ENCODE results near the gene KHNYN.
"Not testable (repeated sequence)": the region's sequence is repeated elsewhere in the genome, so short reads cannot be mapped to it uniquely, and the experiment has no call there.

KHNYN gene
- 187 to 466 reads per million in 2 experiments for total RNA-seq

- DNase-seq (ENCODE audit: low read depth), result peak; percentile 77
These were observed at the start of gene KHNYN, which contains the start of gene CBLN3 for GRCh38 chr14:24429395-24430142. KHNYN (plus strand) TSS chr14:24429954; CDS start chr14:24430731, 777 bp downstream. CBLN3 (minus strand) TSS chr14:24429668; CDS start chr14:24429054, 614 bp downstream.

GRCh38 chr14:24381363-24382063 is 48.2 kb upstream of the KHNYN start:
- DNase-seq (ENCODE audit: low read depth), result no peak

GRCh38 chr14:24382064-24382371 is 47.7 kb upstream of the KHNYN start:
- DNase-seq (ENCODE audit: low read depth), result no peak

GRCh38 chr14:24384169-24384568 is 45.6 kb upstream of the KHNYN start:
- DNase-seq (ENCODE audit: low read depth), result no peak

DNA sequence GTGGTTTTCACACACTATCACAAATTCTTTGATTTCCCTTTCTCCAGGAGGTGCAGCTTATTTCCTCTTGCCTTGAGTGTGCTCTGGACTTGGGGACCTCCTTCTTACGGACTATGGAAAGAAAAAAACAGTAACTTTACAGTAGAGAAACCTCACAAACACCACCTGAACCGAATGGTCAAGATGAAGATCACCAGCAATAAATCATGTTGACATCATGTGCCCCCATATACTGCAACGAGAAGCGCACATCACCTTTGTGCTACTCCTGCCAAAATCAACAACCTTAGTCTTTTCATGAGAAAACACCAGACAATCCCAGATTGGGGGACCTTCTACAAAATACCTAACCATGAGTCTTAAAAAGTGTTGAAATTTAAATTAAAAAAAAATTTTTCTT is 44.2 kb upstream of the KHNYN start:
- no peak for DNase-seq (ENCODE audit: low read depth)

DNA sequence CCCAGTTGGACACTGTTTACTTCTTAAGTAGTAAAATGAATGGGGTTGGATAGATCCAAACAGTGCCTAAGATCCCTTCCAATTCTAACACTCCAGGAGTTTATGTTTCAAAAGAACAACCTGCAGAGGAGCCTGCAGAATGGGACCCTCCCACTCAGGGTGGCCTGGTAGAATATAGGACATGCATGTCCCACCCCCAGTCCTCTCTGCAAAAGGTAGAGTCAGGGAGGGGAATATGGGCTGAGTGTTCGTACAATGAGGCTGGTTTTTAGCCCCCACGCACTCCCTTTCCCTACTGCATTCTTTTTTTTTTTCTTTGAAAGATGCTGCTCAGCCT is 42.8 kb upstream of the KHNYN start:
- no peak for DNase-seq (ENCODE audit: low read depth)

GRCh38 chr14:24387579-24387978 is 42.2 kb upstream of the KHNYN start:
- not testable (repeated sequence) for DNase-seq (ENCODE audit: low read depth)

GRCh38 chr14:24388474-24389179 is 41.1 kb upstream of the KHNYN start:
- no peak for DNase-seq (ENCODE audit: low read depth)

- DNase-seq (ENCODE audit: low read depth), result no peak
These were observed 40.4 kb upstream of the KHNYN start for GRCh38 chr14:24389226-24389848.

- no peak for DNase-seq (ENCODE audit: low read depth)
These were observed 38.9 kb upstream of the KHNYN start for GRCh38 chr14:24390701-24391468.

DNA sequence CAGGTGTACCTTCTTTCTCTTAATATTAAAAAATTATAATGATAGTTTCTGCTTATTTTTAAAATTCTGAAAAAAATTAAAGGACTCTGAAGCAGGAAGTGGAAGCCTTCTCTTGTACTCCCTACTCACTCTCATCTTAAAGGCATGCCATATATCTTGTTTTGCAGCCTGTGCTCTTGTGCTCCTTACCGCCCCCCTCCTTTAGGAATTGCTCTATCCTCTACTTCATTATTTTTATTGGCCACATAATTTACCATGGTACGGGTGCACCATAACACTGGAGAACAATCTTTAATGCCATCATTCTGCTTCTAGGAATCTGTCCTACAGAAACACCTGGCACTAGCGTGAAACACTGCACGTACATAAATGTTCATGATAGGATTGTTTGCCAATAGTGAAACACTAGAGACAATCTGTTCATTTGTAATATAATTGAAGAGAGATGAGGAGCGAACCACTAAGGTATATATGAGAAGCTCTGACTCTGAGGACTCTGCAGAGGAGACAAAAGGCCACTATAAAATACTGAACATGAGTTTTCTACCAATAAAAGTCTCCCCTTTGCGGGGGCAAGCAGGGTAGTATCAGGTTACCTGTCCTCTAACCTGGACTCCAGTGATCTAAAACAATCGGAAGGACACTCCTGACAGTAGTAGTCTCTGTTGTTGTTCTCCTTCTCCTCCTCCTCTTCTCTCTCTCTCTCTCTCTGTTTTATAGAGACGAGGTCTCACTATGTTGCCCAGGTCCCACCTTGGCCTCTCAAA is 37.2 kb upstream of the KHNYN start:
- no peak for DNase-seq (ENCODE audit: low read depth)

GRCh38 chr14:24394275-24394674 is 35.5 kb upstream of the KHNYN start:
- DNase-seq (ENCODE audit: low read depth), result no peak

GRCh38 chr14:24395609-24396582 is 33.9 kb upstream of the KHNYN start:
- DNase-seq (ENCODE audit: low read depth), result no peak

DNA sequence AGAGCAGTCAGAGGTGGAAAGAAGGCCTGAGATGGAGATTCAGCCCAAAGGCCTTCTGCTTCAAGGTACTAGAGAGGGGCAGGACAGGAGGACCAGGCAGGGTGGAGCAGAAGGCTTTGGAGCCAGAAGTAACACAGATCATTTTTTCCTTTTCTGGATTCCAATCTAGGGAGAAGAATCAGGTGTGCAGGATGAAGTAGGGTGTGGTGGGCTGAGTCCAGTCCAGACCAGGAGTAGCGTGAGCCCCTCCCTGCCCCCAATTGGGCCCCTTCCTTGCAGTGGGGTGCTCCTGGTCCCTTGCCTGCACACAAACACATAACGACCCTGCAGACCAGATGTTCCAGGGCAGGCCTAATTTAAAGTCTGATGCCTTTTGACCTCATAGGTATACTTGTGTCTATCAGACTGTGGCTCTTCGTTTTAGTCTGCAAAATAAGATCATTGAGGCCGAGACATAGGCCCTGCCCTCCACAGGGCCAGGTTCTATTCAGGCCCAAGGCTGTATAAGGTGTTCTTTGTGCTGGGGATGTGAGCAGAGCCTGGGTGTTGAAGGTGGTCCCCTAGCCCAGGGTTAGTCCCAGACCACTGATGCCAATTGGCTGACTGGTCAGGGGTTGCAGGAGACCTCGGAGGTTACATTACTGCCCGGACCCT is 32.0 kb upstream of the KHNYN start:
- no peak for DNase-seq (ENCODE audit: low read depth)

DNA sequence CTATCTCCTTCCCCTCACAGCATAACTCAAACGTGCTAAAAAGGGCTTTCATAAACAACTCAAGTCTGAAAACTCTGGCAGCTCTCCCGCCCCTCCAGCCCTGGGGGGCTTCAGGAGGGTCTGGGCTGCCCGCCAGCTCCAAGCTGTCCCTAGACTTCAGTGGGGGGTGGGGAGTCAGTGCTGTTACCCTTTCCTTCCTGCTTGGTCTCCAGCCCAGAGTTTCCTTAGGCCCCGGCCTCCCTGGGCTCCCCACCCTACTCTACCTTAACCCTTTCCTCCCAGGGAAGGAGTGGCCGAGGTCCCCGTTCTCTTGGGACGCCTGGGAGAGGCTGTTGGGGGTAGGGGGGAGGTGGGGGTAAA is 31.5 kb upstream of the KHNYN start:
- no peak for DNase-seq (ENCODE audit: low read depth)

GRCh38 chr14:24398653-24399446 is 30.9 kb upstream of the KHNYN start, which contains the start of gene NYNRIN:
NYNRIN (plus strand) TSS chr14:24399003; CDS start chr14:24399247, 244 bp downstream.
- DNase-seq (ENCODE audit: low read depth), result peak; percentile 24

- DNase-seq (ENCODE audit: low read depth), result no peak
These were observed 30.3 kb upstream of the KHNYN start for GRCh38 chr14:24399447-24399822.

DNA sequence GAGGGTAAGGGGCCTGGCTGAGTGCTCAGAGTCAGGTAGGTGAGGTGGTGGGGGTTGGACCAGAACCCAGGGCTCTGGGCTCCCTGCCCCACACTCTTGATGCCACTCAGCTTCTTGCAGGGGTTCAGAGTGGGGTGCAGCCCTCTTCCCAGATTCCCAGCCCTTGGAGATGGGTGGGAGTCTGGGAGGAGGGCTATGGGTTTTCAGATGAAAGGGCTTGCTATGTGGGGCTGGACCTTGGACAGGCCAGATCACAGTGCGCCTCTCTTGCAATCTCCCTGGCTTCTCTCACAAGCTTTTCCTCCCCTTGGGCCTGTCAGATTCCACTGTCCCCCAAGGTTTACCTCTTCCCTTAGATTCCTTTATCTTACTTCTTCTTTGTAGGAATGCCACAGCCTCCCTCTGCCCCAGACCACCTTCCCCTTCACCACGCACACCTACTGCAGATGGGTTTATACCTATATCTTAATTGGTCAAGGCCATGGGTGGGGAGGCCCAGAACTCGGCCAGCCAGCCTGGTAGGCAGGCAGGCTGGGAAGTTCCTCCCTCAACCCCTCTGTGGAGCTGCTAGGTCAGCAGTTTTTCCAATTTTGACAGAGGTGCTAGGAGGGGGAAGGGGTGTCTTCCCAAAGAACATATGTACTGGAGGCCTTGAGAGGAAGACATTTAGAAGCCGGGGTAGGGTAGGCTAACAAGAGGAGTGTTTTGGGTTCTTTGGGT is 29.6 kb upstream of the KHNYN start:
- no peak for DNase-seq (ENCODE audit: low read depth)

Data from T follicular helper cell (primary cell).